Stimulated activated CD4-positive, alpha-beta T cell treated with anti-CD3 and anti-CD28 coated beads, TNF-alpha, amount 100 ng/mL, for 4 hours (primary cell): ENCODE measurements around the gene FNDC11.
"Not testable (repeated sequence)": the region's sequence is repeated elsewhere in the genome, so short reads cannot be mapped to it uniquely, and the experiment has no call there.

Source experiments
- DNase-seq, 3 experiments: peaks; one replicate each; pipeline ENCODE4 v3.0.0-alpha.2; 2020; ENCODE audit warnings: low read depth in 3 of 3

Gene FNDC11

GRCh38 chr20:63598479-63599395 is 44.8 kb downstream of the FNDC11 start:
- no peak for DNase-seq

GRCh38 chr20:63599396-63600050 is 45.6 kb downstream of the FNDC11 start:
- no peak for DNase-seq

GRCh38 chr20:63601679-63602078 is 47.7 kb downstream of the FNDC11 start:
- DNase-seq = not testable (repeated sequence)

GRCh38 chr20:63602321-63602720 is 48.4 kb downstream of the FNDC11 start:
- DNase-seq = no peak
